Measurements from ENCODE around the gene SUN1. TPM values are rescaled to one million over a fixed set of nuclear protein-coding genes. Genes with fewer than 3 reads are reported as not detected.

Gene SUN1
- total and polyA plus RNA-seq, 2 donors (not counting 3 experiments of a cell fraction or from before 2014, with no cell fraction given) = 158 to 410 TPM

DNA sequence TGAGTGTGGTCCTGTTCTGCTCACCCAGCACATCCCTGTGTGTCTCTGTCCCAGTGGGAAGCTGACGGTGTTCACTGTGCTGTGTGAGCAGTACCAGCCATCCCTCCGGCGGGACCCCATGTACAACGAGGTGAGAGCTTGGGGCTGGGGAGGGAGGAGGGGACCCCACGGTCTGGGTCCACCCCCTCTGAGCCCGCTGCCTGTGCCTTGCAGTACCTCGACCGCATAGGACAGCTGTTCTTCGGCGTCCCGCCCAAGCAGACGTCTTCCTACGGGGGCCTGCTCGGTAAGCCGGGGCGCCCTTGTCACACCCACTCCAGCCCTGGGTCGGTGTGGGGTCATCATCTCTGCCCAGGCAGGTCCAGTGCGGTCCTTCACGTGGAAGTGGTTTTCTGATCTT, 61.4 kb downstream of the SUN1 start:
- ChIA-PET CTCF (no interaction called here), POLR2A (no interaction called here)
- DNase-seq (ENCODE audit: low read depth, low spot score) (no peak), FAIRE-seq (no peak)
- Histone ChIP-seq H3K27me3 (ENCODE audit: control insufficient read depth in 2 of 2, insufficient read depth in 2 of 2, low read length in 2 of 2) (no peaks in the 10 kb centered on the region), H3K4me3 (replicated peaks in 1 of 3; ENCODE audit: insufficient read depth in 1 of 3, low read depth in 1 of 3, low read length in 3 of 3) (no peak overlapping the region), H3K4me2 (ENCODE audit: insufficient read depth, low read length) (no peak overlapping the region), H3K79me2 (ENCODE audit: control insufficient read depth, insufficient read depth, low read length) (no peaks in the 10 kb centered on the region), H3K4me1 (ENCODE audit: control insufficient read depth, extremely low read depth, insufficient read depth, low read length) (peaks cover 4% of the 10 kb centered on the region), H3K27ac (ENCODE audit: insufficient read depth, low read depth, low read length) (no peak overlapping the region), H3K36me3 (ENCODE audit: control insufficient read depth in 2 of 2, extremely low read depth in 1 of 2, insufficient read depth in 2 of 2, low read length in 2 of 2) (peaks cover 9 to 52% of the 10 kb centered on the region in 2 experiments), H4K20me1 (replicated peaks; ENCODE audit: control insufficient read depth, extremely low read depth, insufficient read depth, low read length) (no peaks in the 10 kb centered on the region), H3K9me3 (replicated peaks; ENCODE audit: control insufficient read depth, insufficient read depth, low read length) (no peaks in the 10 kb centered on the region), H2AFZ (ENCODE audit: low read depth, low read length) (no peak overlapping the region), H3K9ac (replicated peaks; ENCODE audit: extremely low read depth, insufficient read depth, low read length) (no peak overlapping the region), H3K9me1 (replicated peaks; ENCODE audit: control insufficient read depth, extremely low read depth, insufficient read depth, low read length) (no peaks in the 10 kb centered on the region)
- intact Hi-C loops (cut with micrococcal nuclease) = no loop called here
- no peak for TF ChIP-seq POLR2AphosphoS5 (IDR thresholded peaks at IDR 0.05; ENCODE audit: insufficient read depth, low read depth, low read length)
- TF ChIP-seq, protein P1, sequence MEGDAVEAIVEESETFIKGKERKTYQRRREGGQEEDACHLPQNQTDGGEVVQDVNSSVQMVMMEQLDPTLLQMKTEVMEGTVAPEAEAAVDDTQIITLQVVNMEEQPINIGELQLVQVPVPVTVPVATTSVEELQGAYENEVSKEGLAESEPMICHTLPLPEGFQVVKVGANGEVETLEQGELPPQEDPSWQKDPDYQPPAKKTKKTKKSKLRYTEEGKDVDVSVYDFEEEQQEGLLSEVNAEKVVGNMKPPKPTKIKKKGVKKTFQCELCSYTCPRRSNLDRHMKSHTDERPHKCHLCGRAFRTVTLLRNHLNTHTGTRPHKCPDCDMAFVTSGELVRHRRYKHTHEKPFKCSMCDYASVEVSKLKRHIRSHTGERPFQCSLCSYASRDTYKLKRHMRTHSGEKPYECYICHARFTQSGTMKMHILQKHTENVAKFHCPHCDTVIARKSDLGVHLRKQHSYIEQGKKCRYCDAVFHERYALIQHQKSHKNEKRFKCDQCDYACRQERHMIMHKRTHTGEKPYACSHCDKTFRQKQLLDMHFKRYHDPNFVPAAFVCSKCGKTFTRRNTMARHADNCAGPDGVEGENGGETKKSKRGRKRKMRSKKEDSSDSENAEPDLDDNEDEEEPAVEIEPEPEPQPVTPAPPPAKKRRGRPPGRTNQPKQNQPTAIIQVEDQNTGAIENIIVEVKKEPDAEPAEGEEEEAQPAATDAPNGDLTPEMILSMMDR (IDR thresholded peaks at IDR 0.05; ENCODE audit: extremely low read depth in 1 of 2, insufficient read depth in 1 of 2, low read depth in 1 of 2, low read length in 2 of 2) = no peak
- no peak for TF ChIP-seq FOS (IDR thresholded peaks at IDR 0.05; ENCODE audit: borderline replicate concordance, insufficient read depth, low read length)
- no peak for TF ChIP-seq JUN (IDR thresholded peaks at IDR 0.05; ENCODE audit: borderline replicate concordance, insufficient read depth, insufficient read length, low read depth)
- TF ChIP-seq GATA2 (IDR thresholded peaks at IDR 0.05; ENCODE audit: insufficient read depth, insufficient read length, low read depth, low read length) = no peak
- dilution Hi-C loops (cut with MboI; ENCODE audit: extremely low pct_ligation_motif_present, low sequenced_read_pairs) = no loop called here
- no TSS peak for BruUV-seq (replicated peaks)

All from endothelial cell of umbilical vein (primary cell).